Activated CD4-positive, alpha-beta T cell treated with anti-CD3 and anti-CD28 coated beads, Interleukin-2, amount 10 ng/mL, durations not matched to agents 24 days and 14 days (primary cell): ENCODE results near the gene HDAC5. TPM values are rescaled to one million over a fixed set of nuclear protein-coding genes. Genes with fewer than 3 reads are reported as not detected.
"Not testable (repeated sequence)": the region's sequence is repeated elsewhere in the genome, so short reads cannot be mapped to it uniquely, and the experiment has no call there.

Experiments used
- DNase-seq: peaks from one replicate; pipeline ENCODE4 v3.0.0; 2022
- H3K27ac Mint-ChIP-seq: one replicate; pipeline ENCODE4 v1.8.0; 2022; ENCODE audit warnings: mild to moderate bottlenecking, mixed read lengths
- H3K27me3 Mint-ChIP-seq: one replicate; pipeline ENCODE4 v1.8.0; 2022; ENCODE audit warnings: mixed read lengths
- H3K36me3 Mint-ChIP-seq: one replicate; pipeline ENCODE4 v1.8.0; 2022; ENCODE audit warnings: low read depth, mild to moderate bottlenecking, mixed read lengths
- H3K4me1 Mint-ChIP-seq: one replicate; pipeline ENCODE4 v1.8.0; 2021; ENCODE audit warnings: mixed read lengths
- H3K4me3 Mint-ChIP-seq: one replicate; pipeline ENCODE4 v1.8.0; 2022; ENCODE audit warnings: mild to moderate bottlenecking, moderate library complexity, mixed read lengths
- H3K9me3 Mint-ChIP-seq: one replicate; pipeline ENCODE4 v1.8.0; 2021; ENCODE audit warnings: mixed read lengths
- intact Hi-C: fragments of 100-400 bp; cut with micrococcal nuclease; formaldehyde crosslinking; loops from one replicate; pipeline ENCODE4 v1.15.1; 2023
- total RNA-seq: library from RNA; stranded (reverse); gene quantifications from 2 replicates; pipeline ENCODE4 v1.2.3, GENCODE V29; 2022

Gene HDAC5
- total RNA-seq, 1 donor from 2014 or later: 16.1 TPM

GRCh38 chr17:44146375-44147346 is 23.2 kb upstream of the HDAC5 start:
- H3K4me1 Mint-ChIP-seq: peaks cover 21% of the 10 kb centered on the region
- intact Hi-C loops: no loop called here
- no peak overlapping the region for H3K4me3 Mint-ChIP-seq
- H3K36me3 Mint-ChIP-seq: peaks cover 30% of the 10 kb centered on the region
- no peaks in the 10 kb centered on the region for H3K9me3 Mint-ChIP-seq
- no peak for DNase-seq
- H3K27me3 Mint-ChIP-seq: no peaks in the 10 kb centered on the region
- no peak overlapping the region for H3K27ac Mint-ChIP-seq

GRCh38 chr17:44144966-44145739 is 21.7 kb upstream of the HDAC5 start:
- no peak overlapping the region for H3K4me3 Mint-ChIP-seq
- H3K4me1 Mint-ChIP-seq: peaks cover 17% of the 10 kb centered on the region
- H3K9me3 Mint-ChIP-seq: no peaks in the 10 kb centered on the region
- H3K36me3 Mint-ChIP-seq: peaks cover 28% of the 10 kb centered on the region
- H3K27me3 Mint-ChIP-seq: no peaks in the 10 kb centered on the region
- no peak for DNase-seq
- intact Hi-C loops: loop anchor here (5.0 kb wide), 1 partner anchor 182 kb away; no protein-coding TSS in a partner anchor
- no peak overlapping the region for H3K27ac Mint-ChIP-seq

- intact Hi-C loops: loop anchor here (5.0 kb wide), 1 partner anchor 183 kb away; no protein-coding TSS in a partner anchor
- H3K4me3 Mint-ChIP-seq, H3K27ac Mint-ChIP-seq, H3K9me3 Mint-ChIP-seq, H3K27me3 Mint-ChIP-seq, DNase-seq: not testable (repeated sequence)
- Mint-ChIP-seq H3K36me3 (peaks cover 23% of the 10 kb centered on the region), H3K4me1 (peaks cover 13% of the 10 kb centered on the region)
These were observed 20.5 kb upstream of the HDAC5 start for GRCh38 chr17:44143921-44144320.

- no peaks in the 10 kb centered on the region for H3K9me3 Mint-ChIP-seq
- H3K4me1 Mint-ChIP-seq: peaks cover 23% of the 10 kb centered on the region
- peak overlapping the region; percentile 67 for H3K4me3 Mint-ChIP-seq
- H3K27me3 Mint-ChIP-seq: no peaks in the 10 kb centered on the region
- intact Hi-C loops: loop anchor here (2.0 kb wide), 1 partner anchor 51 kb away; no protein-coding TSS in a partner anchor
- H3K27ac Mint-ChIP-seq: peak overlapping the region; percentile 92
- DNase-seq: peak; percentile 84
- H3K36me3 Mint-ChIP-seq: peaks cover 2% of the 10 kb centered on the region
These were observed 14.7 kb upstream of the HDAC5 start for GRCh38 chr17:44137891-44138709.

GRCh38 chr17:44134752-44135568 is 11.5 kb upstream of the HDAC5 start:
- peaks cover 21% of the 10 kb centered on the region for H3K4me1 Mint-ChIP-seq
- H3K4me3 Mint-ChIP-seq: no peak overlapping the region
- H3K9me3 Mint-ChIP-seq: no peaks in the 10 kb centered on the region
- no peaks in the 10 kb centered on the region for H3K27me3 Mint-ChIP-seq
- DNase-seq: no peak
- no peak overlapping the region for H3K27ac Mint-ChIP-seq
- H3K36me3 Mint-ChIP-seq: no peaks in the 10 kb centered on the region
- intact Hi-C loops: no loop called here

GRCh38 chr17:44133918-44134476 is 10.6 kb upstream of the HDAC5 start:
- Mint-ChIP-seq H3K27ac (no peak overlapping the region), H3K36me3 (no peaks in the 10 kb centered on the region), H3K27me3 (no peaks in the 10 kb centered on the region), H3K9me3 (no peaks in the 10 kb centered on the region), H3K4me1 (peaks cover 21% of the 10 kb centered on the region), H3K4me3 (no peak overlapping the region)
- DNase-seq: no peak
- intact Hi-C loops: no loop called here

GRCh38 chr17:44132275-44132821 is 8.9 kb upstream of the HDAC5 start:
- DNase-seq: no peak
- Mint-ChIP-seq H3K4me3 (no peak overlapping the region), H3K27me3 (no peaks in the 10 kb centered on the region), H3K36me3 (no peaks in the 10 kb centered on the region), H3K27ac (peak overlapping the region; percentile 57), H3K9me3 (no peaks in the 10 kb centered on the region), H3K4me1 (peaks cover 6% of the 10 kb centered on the region)
- intact Hi-C loops: no loop called here

- H3K4me1 Mint-ChIP-seq, H3K4me3 Mint-ChIP-seq, H3K27ac Mint-ChIP-seq, H3K9me3 Mint-ChIP-seq, DNase-seq, H3K36me3 Mint-ChIP-seq, H3K27me3 Mint-ChIP-seq, intact Hi-C loops: not testable (repeated sequence)
These were observed 7.9 kb upstream of the HDAC5 start for GRCh38 chr17:44131372-44131771.

GRCh38 chr17:44130693-44131349 is 7.4 kb upstream of the HDAC5 start:
- H3K27me3 Mint-ChIP-seq: no peaks in the 10 kb centered on the region
- H3K36me3 Mint-ChIP-seq: no peaks in the 10 kb centered on the region
- intact Hi-C loops: no loop called here
- H3K27ac Mint-ChIP-seq: no peak overlapping the region
- no peaks in the 10 kb centered on the region for H3K9me3 Mint-ChIP-seq
- H3K4me1 Mint-ChIP-seq: peaks cover 5% of the 10 kb centered on the region
- DNase-seq: no peak
- no peak overlapping the region for H3K4me3 Mint-ChIP-seq

- H3K4me3 Mint-ChIP-seq: no peak overlapping the region
- no peaks in the 10 kb centered on the region for H3K36me3 Mint-ChIP-seq
- no peaks in the 10 kb centered on the region for H3K27me3 Mint-ChIP-seq
- no peak for DNase-seq
- intact Hi-C loops: no loop called here
- H3K27ac Mint-ChIP-seq: no peak overlapping the region
- H3K9me3 Mint-ChIP-seq: no peaks in the 10 kb centered on the region
- peaks cover 13% of the 10 kb centered on the region for H3K4me1 Mint-ChIP-seq
These were observed 4.9 kb upstream of the HDAC5 start for GRCh38 chr17:44128383-44128782.

- peaks cover 20% of the 10 kb centered on the region for H3K4me1 Mint-ChIP-seq
- H3K9me3 Mint-ChIP-seq: no peaks in the 10 kb centered on the region
- H3K4me3 Mint-ChIP-seq: peak overlapping the region; percentile 95
- H3K27me3 Mint-ChIP-seq: peaks cover 2% of the 10 kb centered on the region
- DNase-seq: no peak
- H3K36me3 Mint-ChIP-seq: no peaks in the 10 kb centered on the region
- H3K27ac Mint-ChIP-seq: peak overlapping the region; percentile 97
- intact Hi-C loops: loop anchor here (1.0 kb wide), 1 partner anchor 17 kb away; the partner anchor contains the start of gene HROB
These were observed 637 bp upstream of the HDAC5 start for GRCh38 chr17:44124118-44124438.

- H3K9me3 Mint-ChIP-seq: no peaks in the 10 kb centered on the region
- peak overlapping the region; percentile 91 for H3K27ac Mint-ChIP-seq
- DNase-seq: no peak
- H3K4me3 Mint-ChIP-seq: peak overlapping the region; percentile 95
- peaks cover 2% of the 10 kb centered on the region for H3K27me3 Mint-ChIP-seq
- H3K36me3 Mint-ChIP-seq: no peaks in the 10 kb centered on the region
- peaks cover 25% of the 10 kb centered on the region for H3K4me1 Mint-ChIP-seq
- intact Hi-C loops: loop anchor here (1.0 kb wide), 2 partner anchors 53 to 63 kb away; partner anchors contain the start of genes G6PC3 and TMUB2
These were observed 555 bp downstream of the HDAC5 start for GRCh38 chr17:44122816-44123355.
